Ectodermal cell (in vitro differentiated cells): ENCODE measurements around the gene CYP46A1.

ENCODE experiments used
- H3K27ac ChIP-seq: 2 replicates; pipeline ENCODE4 v1.7.0; 2013; ENCODE audit warnings: mild to moderate bottlenecking, low read depth, low read length; ENCODE audit not compliant: insufficient read depth, poor library complexity, severe bottlenecking
- H3K27me3 ChIP-seq: 2 replicates; pipeline ENCODE4 v1.7.0; 2013; ENCODE audit warnings: mild to moderate bottlenecking, low read length; ENCODE audit not compliant: insufficient read depth, control insufficient read depth, poor library complexity, severe bottlenecking
- H3K36me3 ChIP-seq: one replicate; pipeline ENCODE4 v1.7.0; 2013; ENCODE audit warnings: low read length; ENCODE audit not compliant: control insufficient read depth, insufficient read depth
- H3K4me1 ChIP-seq: one replicate; pipeline ENCODE4 v1.7.0; 2013; ENCODE audit warnings: low read length; ENCODE audit not compliant: control insufficient read depth, insufficient read depth
- H3K4me3 ChIP-seq: 2 replicates; pipeline ENCODE4 v1.7.0; 2013; ENCODE audit warnings: low read depth, low read length, control low read depth; ENCODE audit not compliant: insufficient read depth
- H3K9me3 ChIP-seq: 2 replicates; pipeline ENCODE4 v1.7.0; 2013; ENCODE audit warnings: mild to moderate bottlenecking, low read length, moderate library complexity; ENCODE audit not compliant: control insufficient read depth
- WGBS, 2 experiments: methylation state at CpG; one replicate each; pipeline ENCODE4 v1.1.7; 2013; ENCODE audit warnings: missing lambda C conversion rate in 2 of 2; 5-methylcytosine and 5-hydroxymethylcytosine counted together

The CYP46A1 gene

GRCh38 chr14:99673305-99674063 lies 10.6 kb upstream of the CYP46A1 start:
- WGBS, 2 experiments = 90 to 94% methylated on average over 7 of the region's 8 CpGs
- Histone ChIP-seq H3K4me1 (peaks cover 37% of the 10 kb centered on the region), H3K27me3 (no peaks in the 10 kb centered on the region), H3K36me3 (no peaks in the 10 kb centered on the region), H3K9me3 (no peaks in the 10 kb centered on the region), H3K4me3 (no peak overlapping the region), H3K27ac (no peak overlapping the region)

- 95 to 97% methylated on average over 9 of the region's 9 CpGs for WGBS, 2 experiments
- Histone ChIP-seq H3K27ac (no peak overlapping the region), H3K4me1 (peaks cover 33% of the 10 kb centered on the region), H3K4me3 (no peak overlapping the region), H3K9me3 (no peaks in the 10 kb centered on the region), H3K27me3 (no peaks in the 10 kb centered on the region), H3K36me3 (no peaks in the 10 kb centered on the region)
Observed at GRCh38 chr14:99674064-99674650, 9.9 kb upstream of the CYP46A1 start.

GRCh38 chr14:99674776-99675381 lies 9.2 kb upstream of the CYP46A1 start:
- Histone ChIP-seq H3K4me1 (peaks cover 32% of the 10 kb centered on the region), H3K9me3 (no peaks in the 10 kb centered on the region), H3K27ac (no peak overlapping the region), H3K27me3 (no peaks in the 10 kb centered on the region), H3K4me3 (no peak overlapping the region), H3K36me3 (no peaks in the 10 kb centered on the region)
- 97% methylated on average over 60 of the region's 60 CpGs for WGBS, 2 experiments

- H3K27me3 ChIP-seq = no peaks in the 10 kb centered on the region
- peaks cover 29% of the 10 kb centered on the region for H3K4me1 ChIP-seq
- 96 to 97% methylated on average over 42 of the region's 42 CpGs for WGBS, 2 experiments
- H3K4me3 ChIP-seq = no peak overlapping the region
- no peaks in the 10 kb centered on the region for H3K9me3 ChIP-seq
- no peaks in the 10 kb centered on the region for H3K36me3 ChIP-seq
- H3K27ac ChIP-seq = no peak overlapping the region
Observed at GRCh38 chr14:99675382-99675835, 8.7 kb upstream of the CYP46A1 start.

- WGBS, 2 experiments = 81% methylated on average over 10 of the region's 10 CpGs
- Histone ChIP-seq H3K27me3 (no peaks in the 10 kb centered on the region), H3K4me3 (no peak overlapping the region), H3K27ac (no peak overlapping the region), H3K36me3 (no peaks in the 10 kb centered on the region), H3K4me1 (peaks cover 24% of the 10 kb centered on the region), H3K9me3 (no peaks in the 10 kb centered on the region)
Observed at GRCh38 chr14:99675951-99676350, 8.1 kb upstream of the CYP46A1 start.

GRCh38 chr14:99676657-99677056 lies 7.4 kb upstream of the CYP46A1 start:
- no peaks in the 10 kb centered on the region for H3K36me3 ChIP-seq
- no peaks in the 10 kb centered on the region for H3K9me3 ChIP-seq
- WGBS, 2 experiments = 94 to 95% methylated on average over 8 of the region's 8 CpGs
- H3K27ac ChIP-seq = no peak overlapping the region
- H3K4me1 ChIP-seq = peaks cover 17% of the 10 kb centered on the region
- no peaks in the 10 kb centered on the region for H3K27me3 ChIP-seq
- no peak overlapping the region for H3K4me3 ChIP-seq

- WGBS, 2 experiments = 96% methylated on average over 16 of the region's 16 CpGs
- no peaks in the 10 kb centered on the region for H3K36me3 ChIP-seq
- H3K4me1 ChIP-seq = peaks cover 9% of the 10 kb centered on the region
- no peak overlapping the region for H3K27ac ChIP-seq
- H3K4me3 ChIP-seq = no peak overlapping the region
- no peaks in the 10 kb centered on the region for H3K9me3 ChIP-seq
- H3K27me3 ChIP-seq = no peaks in the 10 kb centered on the region
Observed at GRCh38 chr14:99677231-99678140, 6.6 kb upstream of the CYP46A1 start.

- no peaks in the 10 kb centered on the region for H3K27me3 ChIP-seq
- H3K9me3 ChIP-seq = no peaks in the 10 kb centered on the region
- H3K4me1 ChIP-seq = peaks cover 7% of the 10 kb centered on the region
- no peaks in the 10 kb centered on the region for H3K36me3 ChIP-seq
- WGBS, 2 experiments = 92 to 97% methylated on average over 5 to 6 of the region's 6 CpGs
- no peak overlapping the region for H3K27ac ChIP-seq
- H3K4me3 ChIP-seq = no peak overlapping the region
Observed at GRCh38 chr14:99678198-99678597, 5.9 kb upstream of the CYP46A1 start.

- H3K9me3 ChIP-seq = no peaks in the 10 kb centered on the region
- WGBS, 2 experiments = 91 to 98% methylated on average over 2 of the region's 2 CpGs
- no peak overlapping the region for H3K4me3 ChIP-seq
- no peak overlapping the region for H3K27ac ChIP-seq
- H3K36me3 ChIP-seq = no peaks in the 10 kb centered on the region
- H3K27me3 ChIP-seq = no peaks in the 10 kb centered on the region
- peaks cover 6% of the 10 kb centered on the region for H3K4me1 ChIP-seq
Observed at GRCh38 chr14:99679111-99679510, 5.0 kb upstream of the CYP46A1 start.
